Spleen (tissue), 11 donors: ENCODE measurements around the gene TMEM9B. TPM values are rescaled to one million over a fixed set of nuclear protein-coding genes. Genes with fewer than 3 reads are reported as not detected.
A peak's percentile ranks its signal among the peaks of the same experiment; 100 is the strongest.

Experiments
- DNase-seq: peaks from one replicate; pipeline ENCODE4 v3.0.0-alpha.2; 2020
- H3K27ac ChIP-seq, 8 donors: fragments of 200-600 bp; sonication (generic) in 7 of 8; 1 replicate in 4 of 8; 2 replicates in 4 of 8; pipeline versions ENCODE4 v1.5.0 to v1.8.0; 2016 to 2021; ENCODE audit warnings: inconsistent platforms in 4 of 8, mild to moderate bottlenecking in 4 of 8, moderate library complexity in 1 of 8
- H3K27me3 ChIP-seq, 7 donors: fragments of 200-600 bp; sonication (generic) in 6 of 7; replicated peaks in 1 of 7; 1 replicate in 4 of 7; 2 replicates in 3 of 7; pipeline versions ENCODE4 v1.5.0 to v1.8.0; 2016 to 2021; ENCODE audit warnings: inconsistent platforms in 3 of 7, mild to moderate bottlenecking in 1 of 7
- H3K36me3 ChIP-seq, 6 donors: fragments of 200-600 bp; sonication (generic) in 5 of 6; 1 replicate in 4 of 6; 2 replicates in 2 of 6; pipeline versions ENCODE4 v1.5.0 to v1.8.0; 2016 to 2021; ENCODE audit warnings: inconsistent platforms in 2 of 6
- H3K4me1 ChIP-seq, 6 donors: fragments of 200-600 bp; sonication (generic) in 5 of 6; 1 replicate in 3 of 6; 2 replicates in 3 of 6; pipeline versions ENCODE4 v1.5.0 to v1.8.0; 2016 to 2021; ENCODE audit warnings: inconsistent platforms in 3 of 6
- H3K4me3 ChIP-seq, 8 donors: fragments of 200-600 bp; sonication (generic) in 7 of 8; 1 replicate in 4 of 8; 2 replicates in 4 of 8; pipeline versions ENCODE4 v1.5.0 to v1.8.0; 2016 to 2021; ENCODE audit warnings: inconsistent platforms in 4 of 8, mild to moderate bottlenecking in 4 of 8, moderate library complexity in 2 of 8
- H3K9me3 ChIP-seq, 8 donors: fragments of 200-600 bp; sonication (generic) in 7 of 8; 1 replicate in 4 of 8; 2 replicates in 4 of 8; pipeline versions ENCODE4 v1.5.0 to v1.8.0; 2016 to 2021; ENCODE audit warnings: inconsistent platforms in 4 of 8
- CTCF ChIP-seq, 11 experiments: fragments of 200-600 bp in 7 of 11; fragments of 450-650 bp in 4 of 11; sonication (generic) in 4 of 11; IDR thresholded peaks in 8 of 11; conservative IDR thresholded peaks in 3 of 11; 1 replicate in 7 of 11; 2 replicates in 4 of 11; pipeline versions ENCODE4 v1.4.0 to v1.8.0; 2016 to 2021; ENCODE audit warnings: antibody characterized with exemption in 11 of 11, inconsistent platforms in 4 of 11, mild to moderate bottlenecking in 1 of 11
- POLR2A ChIP-seq, 3 donors: fragments of 450-650 bp; IDR thresholded peaks; one replicate each; pipeline ENCODE4 v1.5.1; 2017; ENCODE audit warnings: antibody characterized with exemption in 3 of 3, mild to moderate bottlenecking in 1 of 3
- POLR2AphosphoS5 ChIP-seq, 3 donors: sonication (generic); formaldehyde crosslinking; IDR thresholded peaks; one replicate each; pipeline ENCODE4 v1.5.1; 2017; ENCODE audit warnings: antibody characterized with exemption in 3 of 3
- WGBS, 5 donors: extraction: QIAGEN DNeasy Blood & Tissue Kit in 3 of 5; methylation state at CpG; one replicate each; pipeline versions ENCODE4 v1.1.5 to v1.1.7; 2013 to 2018; 5-methylcytosine and 5-hydroxymethylcytosine counted together
- intact Hi-C: fragments of 100-400 bp; cut with DNase I; formaldehyde crosslinking; loops from one replicate; pipeline ENCODE4 v1.15.0; 2023; ENCODE audit warnings: low total_unique reads
- polyA plus RNA-seq, 3 donors: library from polyadenylated mRNA; stranded (reverse); fragments of 200-250 nt; gene quantifications; one replicate each; pipeline ENCODE4 v1.2.1, GENCODE V29; 2013
- total RNA-seq, 7 donors: library from RNA; depleted of rRNA in 3 of 7; stranded (reverse); fragments of >200 nt in 3 of 7; fragmentation: NEBNext Ultra II Directional in 4 of 7; extraction: Animal tissue kit (Norgen Biotek cat#: 25700) in 4 of 7; gene quantifications; one replicate each; pipeline versions ENCODE4 v1.1.0 to v1.2.1, GENCODE V29; 2016 to 2021
- donor health status: healthy with polysubstance abuse.
- donor health status: DM: no; HTN: no; CAD: no; lungs with moderate emphysema.
- donor health status: DM: no; HTN: no; CAD: no.
- donor health status: Bipolar disorder and iron deficiency.
- donor health status: healthy.
- donor health status: DM: no; HTN: no; CAD: no.
- donor health status: DM: yes; HTN: yes; CAD: no.

Gene TMEM9B
- total and polyA plus RNA-seq, 10 donors = 30.2 to 56.5 (median 41.5) TPM

DNA sequence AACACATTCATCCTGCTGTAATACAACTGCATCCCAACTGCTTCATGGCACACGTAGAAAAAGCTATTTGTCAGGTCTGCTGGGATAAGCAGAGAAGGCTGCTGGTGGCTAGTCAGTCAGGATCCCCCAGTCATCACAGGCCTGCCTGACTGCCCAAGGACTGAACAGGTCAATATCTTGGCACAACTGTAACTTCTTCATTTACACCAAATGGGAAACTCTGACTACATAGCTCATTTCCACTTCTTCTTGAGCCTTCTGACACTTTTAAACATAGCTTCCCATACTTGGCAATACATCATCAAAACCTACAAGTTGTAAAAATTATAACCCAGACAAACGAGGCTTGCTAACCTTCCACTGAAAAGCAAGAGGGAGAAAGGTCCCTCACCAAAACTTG, 2.8 kb downstream of the TMEM9B start:
- intact Hi-C loops = loop anchor here (5.0 to 10.0 kb wide), 2 partner anchors 49 to 277 kb away; partner anchors contain the start of genes AKIP1, RPL27A and TRIM66
- TF ChIP-seq POLR2A (IDR thresholded peaks at IDR 0.05) = no peak
- TF ChIP-seq CTCF (IDR thresholded peaks at IDR 0.05 in 8 of 11, conservative IDR thresholded peaks at IDR 0.05 in 3 of 11) = no peak
- no peak for TF ChIP-seq POLR2AphosphoS5 (IDR thresholded peaks at IDR 0.05)
- H3K36me3 ChIP-seq = peaks cover 0 to 40% (median 2%) of the 10 kb centered on the region in 6 donors
- H3K27ac ChIP-seq = peak overlapping the region in 2 of 8 donors; percentile 5 to 37
- H3K4me1 ChIP-seq = peaks cover 23 to 79% (median 53%) of the 10 kb centered on the region in 6 donors
- H3K9me3 ChIP-seq = no peaks in the 10 kb centered on the region
- no peak for DNase-seq
- H3K4me3 ChIP-seq = no peak overlapping the region
- WGBS, 5 donors = 63 to 78% (median 77%) methylated on average over 2 of the region's 2 CpGs
- no peaks in the 10 kb centered on the region for H3K27me3 ChIP-seq

- Histone ChIP-seq H3K27me3 (no peaks in the 10 kb centered on the region), H3K9me3 (no peaks in the 10 kb centered on the region), H3K4me1 (peaks cover 18 to 63% (median 42%) of the 10 kb centered on the region in 6 donors), H3K27ac (peak overlapping the region in 7 of 8 donors; percentile 13 to 72 (median 54)), H3K36me3 (peaks cover 0 to 57% (median 19%) of the 10 kb centered on the region in 6 donors), H3K4me3 (no peak overlapping the region)
- WGBS, 5 donors = 24 to 73% (median 57%) methylated on average over 2 of the region's 2 CpGs
- intact Hi-C loops = loop anchor here (5.0 to 10.0 kb wide), 2 partner anchors 47 to 275 kb away; partner anchors contain the start of genes AKIP1, RPL27A and TRIM66
- no peak for DNase-seq
- no peak for TF ChIP-seq POLR2AphosphoS5 (IDR thresholded peaks at IDR 0.05)
- no peak for TF ChIP-seq POLR2A (IDR thresholded peaks at IDR 0.05)
- TF ChIP-seq CTCF (IDR thresholded peaks at IDR 0.05 in 8 of 11, conservative IDR thresholded peaks at IDR 0.05 in 3 of 11) = peak in 10 of 11 experiments; percentile 14 to 64 (median 52)
Measured at GRCh38 chr11:8959546-8960166, 4.6 kb downstream of the TMEM9B start.

DNA sequence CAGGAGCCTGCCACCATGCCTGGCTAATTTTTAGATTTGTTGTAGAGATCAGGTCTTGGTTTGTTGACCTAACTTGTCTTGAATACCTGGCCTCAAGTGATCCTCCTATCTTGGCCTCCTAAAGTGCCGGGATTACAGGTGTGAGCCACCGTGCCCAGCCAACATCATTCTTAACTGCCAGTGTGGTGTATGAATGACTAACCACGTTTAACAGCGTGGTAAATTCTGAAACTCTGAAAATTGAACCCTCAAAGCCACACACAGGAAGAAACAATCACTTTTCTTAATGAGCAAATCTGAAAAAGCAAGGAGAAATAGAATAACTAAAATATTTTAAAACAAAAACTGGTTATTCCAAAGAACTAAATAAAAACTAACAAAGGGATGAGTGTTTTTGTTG, 7.4 kb downstream of the TMEM9B start:
- no peaks in the 10 kb centered on the region for H3K9me3 ChIP-seq
- no peak for DNase-seq
- peaks cover 2 to 85% (median 46%) of the 10 kb centered on the region in 6 donors for H3K36me3 ChIP-seq
- no peaks in the 10 kb centered on the region for H3K27me3 ChIP-seq
- intact Hi-C loops = no loop called here
- no peak for TF ChIP-seq POLR2AphosphoS5 (IDR thresholded peaks at IDR 0.05)
- TF ChIP-seq POLR2A (IDR thresholded peaks at IDR 0.05) = no peak
- TF ChIP-seq CTCF (IDR thresholded peaks at IDR 0.05 in 8 of 11, conservative IDR thresholded peaks at IDR 0.05 in 3 of 11) = no peak
- WGBS, 5 donors = 63 to 70% (median 65%) methylated on average over 4 of the region's 4 CpGs
- no peak overlapping the region for H3K27ac ChIP-seq
- peaks cover 1 to 44% (median 24%) of the 10 kb centered on the region in 6 donors for H3K4me1 ChIP-seq
- H3K4me3 ChIP-seq = no peak overlapping the region

DNA sequence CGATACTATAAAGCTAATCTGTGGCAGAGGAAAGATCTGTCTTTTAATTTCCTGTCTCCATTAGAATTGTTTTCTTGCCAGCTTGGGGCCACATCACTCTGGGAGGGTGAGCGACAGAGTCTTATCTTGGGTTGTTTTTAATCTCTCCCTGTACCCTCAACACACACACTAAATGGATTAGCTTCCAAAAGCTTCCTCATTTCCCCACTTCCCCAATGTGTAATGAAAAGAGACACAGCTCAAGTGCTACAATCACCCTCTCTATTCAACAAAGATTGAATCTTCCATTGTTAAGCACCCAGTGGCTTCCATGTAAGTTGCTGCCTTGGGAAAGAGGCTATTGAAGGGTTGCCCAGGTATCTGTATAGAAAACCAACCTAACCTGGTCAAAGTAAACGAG, 15.4 kb downstream of the TMEM9B start:
- TF ChIP-seq POLR2AphosphoS5 (IDR thresholded peaks at IDR 0.05) (no peak), CTCF (IDR thresholded peaks at IDR 0.05 in 8 of 11, conservative IDR thresholded peaks at IDR 0.05 in 3 of 11) (no peak), POLR2A (IDR thresholded peaks at IDR 0.05) (no peak)
- WGBS, 5 donors = 27 to 49% (median 33%) methylated on average over 3 of the region's 3 CpGs
- DNase-seq = no peak
- intact Hi-C loops = no loop called here
- no peak overlapping the region for H3K4me3 ChIP-seq
- H3K27ac ChIP-seq = peak overlapping the region in 4 of 8 donors; percentile 6 to 39 (median 24)
- peaks cover 2 to 79% (median 57%) of the 10 kb centered on the region in 6 donors for H3K36me3 ChIP-seq
- H3K9me3 ChIP-seq = no peaks in the 10 kb centered on the region
- peaks cover 0 to 7% (median 0%) of the 10 kb centered on the region in 6 donors for H3K4me1 ChIP-seq
- H3K27me3 ChIP-seq = no peaks in the 10 kb centered on the region
